ENCODE data around the gene PHF5A.

The PHF5A gene

DNA sequence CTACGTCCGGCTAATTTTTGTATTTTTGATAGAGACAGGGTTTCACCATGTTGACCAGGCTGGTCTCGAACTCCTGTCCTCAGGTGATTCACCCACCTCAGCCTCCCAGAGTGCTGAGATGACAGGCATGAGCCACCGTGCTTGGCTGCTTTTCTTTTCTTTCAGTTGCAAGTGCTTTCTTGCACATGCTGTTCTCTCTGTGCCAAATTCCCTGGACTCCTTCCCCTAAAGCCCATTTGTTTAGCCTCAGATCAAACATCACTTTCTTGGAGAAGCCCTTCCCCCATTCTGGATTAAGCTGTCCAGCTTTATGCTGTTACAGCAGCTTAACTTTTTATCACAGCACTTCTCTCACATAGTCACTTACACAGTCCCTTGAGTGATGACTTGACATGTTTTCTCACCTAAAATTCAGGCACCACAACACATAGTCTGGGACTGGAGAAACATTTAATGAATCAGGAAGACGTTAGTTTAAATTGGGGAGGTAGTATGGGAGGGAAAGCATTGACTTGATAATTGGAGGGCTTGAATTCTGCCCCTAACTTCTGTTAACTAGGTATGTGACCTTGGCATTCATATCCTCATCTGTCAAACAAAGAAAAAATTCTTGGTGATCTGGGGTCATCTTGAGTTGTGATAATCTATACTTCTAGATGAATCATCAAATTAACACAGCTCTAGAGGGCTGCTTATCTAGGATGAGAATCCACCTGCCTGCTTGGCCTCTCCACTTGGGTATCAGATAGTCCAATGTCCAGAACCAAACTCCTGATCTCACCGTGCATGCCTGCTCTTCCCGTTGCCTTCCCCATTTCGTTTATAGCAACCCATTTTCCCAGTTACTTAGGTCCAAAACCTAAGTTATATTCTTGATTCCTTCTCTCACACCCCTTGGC lies 18.8 kb upstream of the PHF5A start:
- no peak for DNase-seq

DNA sequence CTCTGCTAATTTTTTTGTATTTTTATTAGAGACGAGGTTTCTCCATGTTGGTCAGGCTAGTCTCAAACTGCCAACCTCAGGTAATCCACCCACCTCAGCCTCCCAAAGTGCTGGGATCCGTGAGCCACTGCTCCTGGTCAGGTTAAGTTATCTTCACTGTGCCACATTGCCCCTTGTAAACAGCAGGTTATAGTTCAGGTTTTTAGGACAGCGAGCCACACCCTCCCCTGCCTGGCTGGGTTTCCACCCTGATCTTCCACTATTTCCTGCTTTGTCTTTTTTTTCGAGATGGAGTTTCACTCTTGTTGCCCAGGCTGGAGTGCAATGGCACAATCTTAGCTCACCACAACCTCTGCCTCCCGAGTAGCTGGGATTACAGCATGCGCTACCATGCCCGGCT lies 16.5 kb upstream of the PHF5A start:
- no peak for DNase-seq

DNA sequence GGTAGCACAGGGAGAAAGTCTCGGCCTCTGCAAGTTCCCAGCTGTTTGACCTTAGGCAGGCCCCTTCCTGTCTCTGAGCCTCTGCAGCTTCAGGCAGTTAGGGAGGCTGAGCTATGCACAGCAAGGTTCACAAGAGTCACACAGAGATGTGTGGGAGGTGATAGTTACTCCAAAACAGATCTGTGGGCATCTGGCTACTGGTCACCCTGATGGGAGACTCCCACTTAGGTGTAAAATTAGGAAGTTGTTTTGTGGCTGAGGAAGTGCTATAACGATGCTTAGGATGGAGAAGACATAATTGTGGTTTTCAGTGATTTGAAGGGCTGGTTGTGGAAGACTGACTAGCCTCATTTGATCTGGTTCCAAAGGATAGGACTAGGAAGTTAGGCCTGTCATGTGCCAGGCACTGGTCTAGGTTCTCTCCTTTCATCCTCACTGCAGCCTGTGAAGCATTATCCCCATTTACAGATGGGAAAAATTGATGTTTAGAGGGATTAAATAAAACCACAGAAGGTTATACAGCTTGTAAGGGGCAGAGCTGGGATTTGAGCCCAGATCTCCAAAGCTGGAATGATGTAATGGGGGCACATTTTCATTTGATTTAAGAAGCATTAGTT lies 13.9 kb upstream of the PHF5A start:
- no peak for DNase-seq

DNA sequence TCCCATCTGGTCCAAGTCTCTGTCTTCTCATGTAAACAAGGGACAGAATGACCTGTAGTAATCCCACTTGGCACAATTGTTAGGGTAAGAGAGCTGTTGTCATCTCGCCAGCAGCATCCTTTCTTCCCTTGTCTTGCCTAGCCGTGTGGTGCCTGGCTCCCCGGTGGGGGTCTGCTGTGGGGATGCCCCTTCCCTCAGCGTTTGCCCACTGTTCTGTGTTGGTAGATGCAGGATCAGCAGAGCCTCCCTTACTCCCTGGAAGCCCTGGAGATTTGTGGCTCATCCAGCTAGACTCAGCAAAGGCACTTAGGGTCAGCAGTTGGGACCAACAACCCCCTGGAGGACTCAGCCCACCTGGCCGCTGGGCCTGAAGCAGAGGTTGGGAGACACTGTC lies 13.4 kb upstream of the PHF5A start:
- peak; percentile 12 for DNase-seq

DNA sequence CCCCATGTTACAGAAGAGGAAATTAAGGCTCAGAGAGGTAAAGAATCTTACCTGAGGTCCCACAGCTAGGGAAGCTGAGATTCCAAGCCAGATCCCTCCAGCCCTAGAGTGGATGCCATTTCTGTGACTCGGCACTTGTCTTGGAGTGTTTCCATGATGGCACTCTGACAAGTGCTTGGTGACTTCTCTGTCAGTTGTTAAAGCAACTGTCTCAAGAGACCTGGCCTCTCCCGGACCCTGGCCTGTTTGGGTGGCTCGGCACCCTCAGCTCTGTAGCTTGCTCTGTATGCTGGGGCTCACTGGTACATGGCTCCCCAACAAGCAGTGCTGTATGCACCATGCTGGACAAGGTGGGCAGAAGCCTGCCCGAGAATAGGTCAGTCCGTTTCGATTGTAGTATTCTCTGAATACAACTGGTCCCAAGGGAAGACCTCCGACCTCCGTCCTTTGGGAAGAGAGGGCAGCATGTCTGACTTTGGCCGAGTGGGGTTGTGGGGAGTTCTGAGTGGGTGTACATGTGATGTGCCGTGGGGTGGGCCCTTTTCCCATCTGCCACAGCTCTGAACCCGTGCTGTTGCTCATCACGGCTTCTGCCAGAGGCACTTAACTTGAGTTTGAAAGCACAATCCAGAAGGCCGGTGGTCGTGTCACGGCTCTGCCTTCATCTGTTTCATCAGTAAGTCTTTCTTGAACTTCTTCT lies 12.8 kb upstream of the PHF5A start:
- DNase-seq = peak; percentile 32

DNA sequence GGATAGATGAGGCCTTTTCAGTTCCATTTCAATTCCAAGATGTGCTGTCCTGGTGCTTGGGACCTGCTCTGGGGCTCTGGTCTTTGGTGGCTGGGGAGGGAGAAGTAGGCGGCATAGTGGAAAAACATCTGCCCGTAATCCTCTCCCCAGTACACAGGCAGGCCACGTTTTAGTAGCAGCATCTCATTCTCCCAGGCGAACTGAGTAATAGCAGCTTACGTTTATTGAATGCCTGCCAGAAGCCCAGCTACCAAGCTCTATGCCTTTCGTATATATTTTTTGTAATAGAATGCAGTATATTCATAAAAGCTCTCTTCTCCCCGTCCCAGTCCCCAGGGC lies 11.9 kb upstream of the PHF5A start:
- DNase-seq = peak; percentile 54

DNA sequence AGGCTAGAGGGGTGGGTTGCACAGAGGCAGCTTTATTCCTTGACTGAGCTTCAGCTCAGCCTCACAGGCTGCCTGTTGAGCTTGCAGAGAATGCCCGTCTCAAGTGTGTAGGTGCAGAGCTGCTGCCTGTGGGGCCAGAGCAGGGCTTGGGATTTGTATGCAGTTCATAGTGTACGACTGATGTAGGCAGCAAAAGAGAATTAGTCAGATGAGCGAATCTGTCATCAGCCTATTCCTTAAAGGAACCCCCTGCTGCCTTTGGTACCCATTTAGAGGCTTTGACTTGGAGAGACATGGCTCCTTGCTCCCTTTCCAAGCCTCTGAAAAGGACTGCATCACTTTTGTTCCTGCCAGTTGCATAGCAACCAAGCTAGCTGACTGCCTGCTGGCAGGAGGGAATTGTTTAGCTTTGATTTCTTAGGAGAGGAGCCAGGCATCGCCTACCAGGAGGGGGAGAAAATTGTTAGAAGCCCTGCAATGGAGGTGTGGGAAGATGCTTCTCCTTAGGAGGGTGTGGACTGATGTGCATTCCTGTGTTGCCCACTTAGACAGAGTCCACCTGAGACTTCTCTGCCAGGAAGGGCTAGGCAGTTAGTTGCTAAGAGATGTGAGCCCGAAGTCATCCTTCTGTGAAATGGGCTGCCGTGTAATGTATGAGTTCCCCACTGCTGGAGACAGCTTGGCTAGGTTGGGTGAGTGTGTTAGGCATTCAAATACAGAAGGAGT lies 11.3 kb upstream of the PHF5A start:
- peak; percentile 81 for DNase-seq

DNA sequence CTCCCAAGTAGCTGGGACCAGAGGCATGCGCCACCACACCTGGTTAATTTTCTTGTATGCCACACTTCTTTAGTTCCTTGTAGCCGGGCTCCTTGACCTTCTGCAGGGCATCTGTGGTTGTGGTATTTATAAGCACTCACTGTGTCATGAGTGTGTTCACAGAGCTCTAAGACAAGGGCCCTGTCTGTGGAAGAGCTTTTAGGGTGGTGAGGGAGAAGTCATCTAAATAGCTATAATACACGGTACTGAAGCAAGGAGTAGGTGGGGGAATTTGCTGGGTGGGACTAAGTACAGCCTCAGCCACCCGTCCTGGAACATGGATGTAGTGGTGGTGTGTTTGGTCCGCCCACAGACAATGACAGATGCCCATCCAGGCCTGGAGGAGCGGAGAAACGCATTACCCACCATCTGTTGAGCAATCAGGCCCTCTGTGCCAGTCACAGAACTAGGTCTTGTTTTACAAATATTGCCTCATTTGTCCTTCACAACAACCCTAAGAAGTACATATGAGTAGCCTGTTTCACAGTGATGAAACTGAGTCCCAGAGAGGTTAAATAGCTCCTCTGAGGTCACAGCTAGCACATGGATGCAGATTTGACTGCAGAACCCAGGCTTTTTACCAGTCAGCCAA lies 10.5 kb upstream of the PHF5A start:
- DNase-seq = no peak

DNA sequence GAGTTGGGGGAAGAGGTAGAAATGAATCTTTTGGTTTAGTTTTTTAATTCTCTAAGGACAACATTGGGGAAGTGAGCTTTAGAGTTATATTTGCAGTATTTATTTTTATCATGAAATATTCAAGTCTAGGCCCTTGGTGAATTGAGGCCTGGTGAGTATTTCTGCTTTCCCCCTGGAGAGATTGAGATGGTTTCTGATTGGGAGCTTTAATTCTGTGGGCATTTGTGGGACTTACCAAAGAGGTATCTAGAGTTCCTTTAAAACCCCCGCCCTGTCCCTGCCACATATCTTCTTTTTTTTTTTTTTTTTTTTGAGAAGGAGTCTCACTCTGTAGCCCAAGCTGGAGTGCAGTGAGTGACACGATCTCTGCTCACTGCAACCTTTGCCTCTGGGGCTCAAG lies 10.0 kb upstream of the PHF5A start:
- no peak for DNase-seq

DNA sequence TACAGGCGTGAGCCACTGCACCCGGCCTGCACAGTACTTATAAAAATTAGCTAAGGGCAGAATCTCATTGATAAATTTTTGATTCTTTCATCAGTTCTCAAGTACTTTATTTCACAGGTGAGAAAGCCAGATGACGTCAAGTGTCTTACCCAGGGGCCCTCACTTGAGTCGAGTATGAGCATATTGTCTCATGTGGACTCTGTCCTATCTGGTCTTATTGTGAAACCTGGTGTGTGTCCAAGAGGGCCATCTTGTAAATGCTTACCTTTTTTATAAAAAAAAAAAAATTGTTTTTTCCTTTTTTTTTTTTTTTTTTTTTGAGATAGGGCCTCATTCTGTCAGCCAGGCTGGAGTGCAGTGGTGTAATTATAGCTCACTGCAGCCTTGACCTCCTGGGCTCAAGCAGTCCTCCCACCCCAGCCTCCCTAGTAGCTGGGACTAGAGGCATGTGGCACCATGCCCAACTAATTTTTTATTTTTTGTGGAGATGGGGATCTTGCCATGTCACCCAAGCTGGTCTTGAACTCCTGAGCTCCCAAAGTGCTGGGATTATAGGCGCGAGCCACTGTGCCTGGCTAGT lies 6.5 kb upstream of the PHF5A start:
- DNase-seq = no peak

DNA sequence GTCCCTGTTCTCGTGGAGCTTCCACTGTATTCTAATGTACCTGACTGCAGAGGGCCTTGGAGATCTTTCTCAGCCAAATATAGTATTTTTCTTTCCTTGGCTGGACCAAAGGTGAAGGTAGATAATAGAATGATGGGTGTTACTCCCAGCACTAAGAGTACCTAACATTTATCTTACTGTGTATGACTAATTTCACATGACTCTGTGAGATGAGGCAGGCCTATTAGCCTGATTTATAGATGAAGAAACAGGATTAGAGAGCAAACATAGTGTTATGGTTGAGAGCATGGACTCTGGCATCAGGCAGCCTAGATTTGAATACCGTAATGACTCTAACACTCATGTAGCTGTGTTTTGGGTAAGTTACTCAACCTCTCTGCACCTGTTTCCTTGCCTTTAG lies 3.1 kb upstream of the PHF5A start:
- DNase-seq = no peak

DNA sequence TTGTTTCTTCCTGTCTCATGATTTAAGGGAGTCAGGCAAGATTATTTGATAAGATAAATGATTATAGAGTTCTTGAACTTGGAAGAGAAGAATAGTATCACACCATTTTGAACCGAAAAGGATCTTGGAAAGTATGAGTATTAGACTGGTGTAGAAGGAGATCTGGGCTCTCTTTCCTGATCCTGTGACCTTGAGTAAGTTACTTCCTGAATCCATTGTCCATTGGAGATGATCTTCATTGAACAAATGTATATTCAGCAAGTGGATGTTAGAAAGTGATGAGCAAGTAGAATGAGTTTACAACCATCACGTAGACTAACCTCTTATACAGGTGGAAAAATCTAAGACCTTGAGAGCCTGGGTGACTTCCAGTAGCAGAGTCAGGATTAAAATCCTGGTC lies 2.4 kb upstream of the PHF5A start:
- DNase-seq = no peak

DNA sequence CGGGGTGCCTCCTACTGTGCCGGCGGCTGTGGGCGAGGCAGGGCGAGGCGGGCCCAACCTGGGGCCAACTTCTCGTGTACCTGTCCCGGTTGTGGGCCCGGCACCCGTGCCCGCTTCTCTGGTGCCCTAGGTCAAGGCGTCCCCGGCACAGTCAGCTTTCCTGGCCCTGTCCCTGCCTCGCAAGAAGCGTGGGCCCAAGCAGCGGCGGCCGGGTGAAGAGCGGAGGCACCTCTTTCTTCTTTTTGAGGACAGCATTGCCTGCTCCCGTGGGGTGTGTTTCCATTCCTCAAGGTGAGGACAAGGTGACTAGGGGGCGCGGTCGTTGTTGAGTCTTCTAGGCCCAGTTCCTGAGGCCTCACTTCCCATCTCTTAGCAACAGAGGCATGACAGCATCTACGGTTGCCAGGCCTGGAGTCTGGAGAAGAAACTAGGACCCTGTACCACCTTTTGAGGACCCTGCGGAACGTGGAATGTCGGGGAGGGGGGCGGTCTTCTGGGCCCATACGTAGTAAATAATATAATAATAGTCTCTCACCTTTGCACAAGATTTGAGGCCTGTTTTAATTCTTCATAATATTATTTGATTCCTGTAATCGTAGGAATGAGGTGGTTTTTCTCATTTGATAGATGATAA lies 843 bp upstream of the PHF5A start:
- DNase-seq = peak; percentile 43

DNA sequence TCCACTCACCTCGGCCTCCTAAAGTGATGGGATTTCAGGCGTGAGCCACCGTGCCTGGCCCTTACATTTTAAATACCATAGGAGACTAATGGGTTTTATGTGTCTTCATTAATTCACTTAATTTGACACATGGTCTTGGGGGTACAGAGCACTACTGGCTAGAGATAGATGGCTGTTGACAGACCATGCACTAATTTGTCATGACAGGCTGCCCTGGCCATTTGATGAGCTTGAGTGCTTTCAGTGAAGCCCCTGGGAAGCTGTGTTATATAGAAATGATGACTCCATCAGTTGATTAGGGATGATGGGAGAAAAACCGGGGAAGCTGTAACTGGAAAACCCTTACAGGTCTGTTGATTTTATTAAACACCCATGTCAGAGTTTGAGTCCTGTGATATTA lies 6.6 kb downstream of the PHF5A start:
- no peak for DNase-seq

DNA sequence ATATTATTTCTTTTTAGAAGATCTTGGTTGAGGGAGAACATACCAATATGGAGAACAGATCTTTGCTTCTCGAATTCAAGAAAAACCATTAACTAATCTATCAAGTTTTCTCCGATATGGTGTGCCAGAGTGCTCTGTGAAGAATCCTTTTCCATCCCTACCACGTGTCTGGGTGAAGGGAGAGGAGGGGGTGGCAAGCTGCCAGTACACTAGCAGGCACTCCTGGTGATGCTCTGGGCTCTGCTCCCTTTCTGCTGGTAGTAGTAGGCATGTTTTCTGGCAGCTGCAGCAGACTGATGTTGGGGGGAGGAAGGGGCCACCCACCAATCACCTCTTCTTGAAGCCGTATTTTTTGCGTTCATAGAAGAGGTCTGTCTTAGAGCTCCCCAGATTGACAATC lies 8.4 kb downstream of the PHF5A start:
- peak; percentile 63 for DNase-seq

DNA sequence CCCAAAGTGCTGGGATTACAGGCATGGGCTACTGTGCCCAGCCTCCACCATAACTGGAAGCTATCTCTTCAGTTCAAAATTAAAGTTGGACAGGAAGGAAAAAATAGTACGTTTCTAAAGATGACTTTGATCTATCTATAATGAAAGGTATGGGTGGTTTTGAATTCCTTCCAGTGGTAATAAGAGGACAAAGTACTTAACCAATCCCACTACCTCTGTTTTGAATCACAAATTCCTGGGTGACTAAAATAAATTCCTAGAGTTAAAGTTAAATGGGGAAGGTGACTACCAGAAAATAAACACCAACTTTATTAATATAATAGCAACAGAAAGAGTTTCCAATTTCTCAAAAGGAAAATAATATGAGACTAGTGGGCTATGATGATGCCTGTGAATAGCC lies 9.1 kb downstream of the PHF5A start:
- no peak for DNase-seq

DNA sequence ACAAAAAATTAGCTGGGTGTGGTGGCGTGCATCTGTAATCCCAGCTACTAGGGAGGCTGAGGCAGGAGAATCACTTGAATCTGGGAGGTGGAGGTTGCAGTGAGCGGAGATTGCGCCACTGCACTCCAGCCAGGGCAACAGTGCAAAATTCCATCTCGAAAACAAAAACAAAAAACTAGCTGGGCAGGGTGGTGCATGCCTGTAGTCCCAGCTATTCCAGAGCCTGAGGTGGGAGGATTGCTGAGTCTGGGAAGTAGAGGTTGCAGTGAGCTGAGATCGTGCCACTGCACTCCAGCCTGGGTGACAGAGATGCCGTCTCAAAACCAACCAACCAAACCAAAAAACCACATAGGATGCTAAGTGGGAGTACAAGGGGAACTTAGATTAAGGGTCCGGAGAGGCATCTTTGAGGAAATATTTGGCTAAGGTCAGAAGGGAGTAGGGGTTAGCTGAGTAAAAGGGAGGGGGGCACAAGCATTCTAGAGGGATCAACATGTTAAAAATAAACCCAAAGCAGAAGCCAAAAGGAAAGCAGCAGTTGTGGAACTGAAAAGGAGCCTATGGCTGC lies 10.2 kb downstream of the PHF5A start:
- DNase-seq = no peak

DNA sequence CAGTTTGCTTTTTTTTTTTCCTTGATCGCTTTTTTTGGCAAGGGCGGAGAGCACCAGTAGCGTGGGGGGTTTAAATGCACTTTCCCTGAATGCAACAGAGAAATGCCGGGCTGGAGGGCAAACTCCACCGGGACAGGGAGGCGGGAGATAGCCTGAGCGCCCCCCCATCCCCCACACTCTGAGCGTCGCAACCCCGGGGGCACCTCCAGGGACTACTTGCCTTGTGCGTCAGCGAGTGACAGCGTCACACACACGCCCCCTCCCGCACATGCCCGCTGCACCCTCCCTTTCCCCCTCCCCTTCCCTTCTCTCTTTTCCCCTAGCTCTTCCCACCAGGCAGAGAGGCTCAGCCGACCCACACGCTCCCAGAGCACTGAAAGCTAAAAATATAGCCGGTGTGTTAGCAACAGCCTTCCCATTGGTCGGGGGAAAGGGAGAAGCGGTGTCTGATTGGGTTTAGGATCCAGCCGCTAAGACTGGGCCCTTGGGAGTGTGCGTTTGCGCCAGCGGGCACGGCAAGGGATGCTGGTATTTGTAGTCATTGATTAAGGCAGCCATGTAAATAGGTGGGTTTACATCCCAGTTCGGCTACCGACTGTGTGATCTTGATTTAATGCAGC lies 20.2 kb downstream of the PHF5A start:
- DNase-seq = peak; percentile 99

DNA sequence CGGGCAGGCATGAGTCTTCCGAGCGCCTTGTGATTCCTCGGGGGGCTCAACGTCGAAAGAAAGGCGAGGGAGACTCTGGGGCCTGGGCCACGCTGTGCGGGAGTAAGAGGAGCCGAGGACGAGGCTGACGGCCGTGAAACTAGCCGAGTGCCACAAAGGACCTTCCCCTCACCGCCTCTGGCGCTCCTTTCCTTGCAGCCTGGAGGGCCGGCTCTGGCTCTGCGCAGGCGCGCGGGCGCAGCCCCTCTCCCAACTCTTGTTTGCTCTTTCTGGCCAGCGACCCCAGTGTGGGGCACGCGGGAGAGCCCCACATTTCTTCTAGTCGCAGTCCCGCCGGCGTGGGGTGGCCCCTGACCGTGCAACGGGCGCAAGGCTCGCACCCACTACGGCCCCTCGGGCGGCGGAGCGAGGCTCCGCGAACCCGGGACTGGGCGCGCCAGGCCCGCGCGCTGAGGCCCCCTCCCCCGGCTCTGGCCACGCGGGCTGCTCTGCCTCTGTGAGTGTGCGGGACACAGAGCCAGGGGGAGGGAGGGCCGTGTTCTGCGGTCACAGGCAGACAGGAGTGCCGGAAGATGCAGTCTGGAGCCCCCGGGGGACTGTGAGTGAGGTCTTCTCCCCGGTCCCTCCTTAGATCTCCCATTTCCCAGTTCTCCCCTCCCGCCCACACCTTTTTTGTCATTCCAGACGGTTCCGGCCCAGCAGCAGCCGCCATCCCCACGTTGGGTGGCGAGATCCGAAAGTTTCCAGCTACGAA lies 20.9 kb downstream of the PHF5A start:
- DNase-seq = peak; percentile 66
